Esophagus (tissue), 2 donors: ENCODE data around the gene MAB21L3. TPM values are rescaled to one million over a fixed set of nuclear protein-coding genes. Genes with fewer than 3 reads are reported as not detected.
"Not testable (repeated sequence)": the region's sequence is repeated elsewhere in the genome, so short reads cannot be mapped to it uniquely, and the experiment has no call there.

ENCODE experiments used
- H3K27ac ChIP-seq, 2 donors: one replicate each; pipeline ENCODE4 v1.5.1; 2013; ENCODE audit warnings: low read depth in 2 of 2, mild to moderate bottlenecking in 2 of 2, inconsistent platforms in 1 of 2, low read length in 1 of 2, moderate library complexity in 1 of 2
- H3K27me3 ChIP-seq, 2 donors: one replicate each; pipeline ENCODE4 v1.6.1; 2013; ENCODE audit warnings: low read length in 2 of 2, control low read depth in 1 of 2, mild to moderate bottlenecking in 1 of 2; ENCODE audit not compliant: insufficient read depth in 2 of 2, control insufficient read depth in 1 of 2
- H3K36me3 ChIP-seq, 2 donors: one replicate each; pipeline ENCODE4 v1.6.1; 2013; ENCODE audit warnings: low read length in 1 of 2; ENCODE audit not compliant: control insufficient read depth in 2 of 2, insufficient read depth in 2 of 2
- H3K4me1 ChIP-seq, 2 donors: one replicate each; pipeline ENCODE4 v1.6.1; 2013; ENCODE audit warnings: low read length in 1 of 2; ENCODE audit not compliant: control insufficient read depth in 2 of 2, insufficient read depth in 2 of 2
- H3K4me3 ChIP-seq, 2 donors: one replicate each; pipeline ENCODE4 v1.5.1; 2013; ENCODE audit warnings: low read length in 2 of 2, mild to moderate bottlenecking in 2 of 2, low read depth in 1 of 2, moderate library complexity in 1 of 2
- H3K9me3 ChIP-seq, 2 donors: one replicate each; pipeline ENCODE4 v1.6.1; 2013; ENCODE audit warnings: mild to moderate bottlenecking in 2 of 2, low read depth in 1 of 2, low read length in 1 of 2, moderate library complexity in 1 of 2; ENCODE audit not compliant: control insufficient read depth in 2 of 2, insufficient read depth in 1 of 2
- whole genome bisulfite sequencing, 2 donors: extraction: QIAGEN DNeasy Blood & Tissue Kit; methylation state at CpG; one replicate each; pipeline ENCODE4 v1.1.7; 2013; 5-methylcytosine and 5-hydroxymethylcytosine counted together
- polyA plus RNA-seq, 2 donors: library from polyadenylated mRNA; stranded (reverse); fragments of 200-250 nt; gene quantifications; one replicate each; pipeline ENCODE4 v1.2.3, GENCODE V29; 2013
- donor health status: healthy with polysubstance abuse.
- donor health status: Bipolar disorder and iron deficiency.

MAB21L3 gene
- polyA plus RNA-seq, 2 donors = 2.8 to 7.8 TPM

- WGBS, 2 donors = 79 to 94% methylated on average over 4 of the region's 4 CpGs
- Histone ChIP-seq H3K27ac (no peak overlapping the region), H3K27me3 (no peaks in the 10 kb centered on the region), H3K4me3 (no peak overlapping the region), H3K9me3 (no peaks in the 10 kb centered on the region), H3K4me1 (peaks cover 3 to 10% of the 10 kb centered on the region in 2 donors), H3K36me3 (peaks cover 0 to 12% of the 10 kb centered on the region in 2 donors)
These were observed 20.0 kb downstream of the MAB21L3 start for GRCh38 chr1:116131170-116131569.

DNA sequence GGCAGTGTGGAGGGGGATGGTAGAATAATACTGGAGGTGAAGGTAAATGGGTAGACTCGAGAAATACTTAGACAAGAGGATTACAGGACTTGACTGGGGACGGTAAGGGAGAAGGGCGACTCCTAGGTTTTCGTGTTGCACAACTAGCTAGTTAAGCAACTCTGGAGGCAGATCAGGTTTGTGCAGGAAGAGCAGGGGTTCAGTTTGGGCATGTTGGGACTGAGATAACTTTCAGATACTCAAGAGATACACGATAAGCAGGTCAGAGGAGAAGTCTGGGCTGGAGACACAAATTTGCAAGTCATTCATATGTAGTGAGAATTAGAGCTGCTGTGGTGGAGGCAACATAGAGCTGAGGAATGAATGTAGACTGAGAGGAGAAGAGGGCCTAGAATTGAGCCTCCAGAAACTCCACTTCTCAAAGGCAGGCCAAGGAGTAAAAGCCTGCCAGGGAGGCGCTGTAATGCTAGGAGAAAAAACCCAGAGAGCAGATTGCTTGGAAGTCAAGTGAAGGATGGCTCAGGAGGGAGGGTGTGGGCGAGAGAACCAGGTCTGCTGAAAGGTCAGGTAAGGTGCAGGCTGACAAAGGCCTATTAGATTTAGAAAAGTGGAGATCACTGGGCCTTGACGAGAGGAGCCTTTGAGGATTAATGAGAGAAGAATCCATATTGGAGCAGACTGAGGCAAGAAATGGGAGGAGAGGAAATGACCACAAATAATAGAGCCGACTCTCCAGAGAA is 20.8 kb downstream of the MAB21L3 start:
- H3K9me3 ChIP-seq = no peaks in the 10 kb centered on the region
- H3K36me3 ChIP-seq = peaks cover 0 to 12% of the 10 kb centered on the region in 2 donors
- H3K27ac ChIP-seq = peak overlapping the region; percentile 88 to 90
- H3K4me3 ChIP-seq = no peak overlapping the region
- H3K4me1 ChIP-seq = peaks cover 3 to 10% of the 10 kb centered on the region in 2 donors
- WGBS, 2 donors = 46 to 64% methylated on average over 9 of the region's 9 CpGs
- no peaks in the 10 kb centered on the region for H3K27me3 ChIP-seq

DNA sequence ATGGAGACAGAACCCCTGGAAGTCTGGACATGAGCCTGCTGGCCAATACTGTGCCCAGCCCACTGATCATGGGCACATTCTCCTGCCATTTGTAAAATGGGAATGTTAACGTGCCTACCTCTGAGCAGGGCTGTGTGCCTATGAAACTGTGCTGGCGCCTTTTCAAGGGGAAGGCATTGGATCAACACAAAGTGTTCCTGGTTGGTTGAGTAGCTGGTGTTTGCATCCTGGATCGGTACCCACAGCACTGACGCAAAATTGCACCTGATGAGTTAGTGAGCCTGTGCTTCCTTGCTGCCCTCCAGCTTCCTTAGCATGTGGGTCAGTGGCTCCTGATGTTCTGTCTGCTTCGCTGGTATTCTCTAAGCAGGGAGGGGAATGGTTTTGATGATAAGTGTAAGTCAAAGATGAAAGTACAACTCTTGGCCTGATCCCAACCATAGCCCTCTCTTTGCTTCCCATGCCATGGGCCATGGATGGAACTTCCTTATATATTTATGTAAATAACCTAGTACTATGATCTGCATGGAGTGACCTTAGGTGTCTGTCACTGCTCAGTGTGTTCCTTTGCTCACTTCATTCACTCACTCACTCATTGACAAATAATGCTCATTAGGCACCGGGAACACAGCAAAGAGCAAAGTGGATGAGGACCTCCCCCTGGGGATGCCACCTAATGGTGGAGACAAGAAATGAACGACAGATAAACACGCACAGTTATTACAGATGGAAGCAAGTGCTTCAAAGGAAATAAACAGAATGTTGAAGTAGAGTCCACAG is 22.7 kb downstream of the MAB21L3 start:
- WGBS, 2 donors = 67% methylated on average over 8 of the region's 8 CpGs
- no peak overlapping the region for H3K27ac ChIP-seq
- H3K36me3 ChIP-seq = peaks cover 0 to 11% of the 10 kb centered on the region in 2 donors
- peaks cover 0 to 10% of the 10 kb centered on the region in 2 donors for H3K4me1 ChIP-seq
- no peak overlapping the region for H3K4me3 ChIP-seq
- H3K9me3 ChIP-seq = no peaks in the 10 kb centered on the region
- H3K27me3 ChIP-seq = no peaks in the 10 kb centered on the region

- Histone ChIP-seq H3K27ac (no peak overlapping the region), H3K4me1 (peaks cover 0 to 10% of the 10 kb centered on the region in 2 donors), H3K36me3 (peaks cover 0 to 5% of the 10 kb centered on the region in 2 donors), H3K27me3 (no peaks in the 10 kb centered on the region), H3K4me3 (no peak overlapping the region), H3K9me3 (no peaks in the 10 kb centered on the region)
- WGBS, 2 donors = 35 to 56% methylated on average over 2 of the region's 2 CpGs
These were observed 23.2 kb downstream of the MAB21L3 start for GRCh38 chr1:116134476-116134773.

DNA sequence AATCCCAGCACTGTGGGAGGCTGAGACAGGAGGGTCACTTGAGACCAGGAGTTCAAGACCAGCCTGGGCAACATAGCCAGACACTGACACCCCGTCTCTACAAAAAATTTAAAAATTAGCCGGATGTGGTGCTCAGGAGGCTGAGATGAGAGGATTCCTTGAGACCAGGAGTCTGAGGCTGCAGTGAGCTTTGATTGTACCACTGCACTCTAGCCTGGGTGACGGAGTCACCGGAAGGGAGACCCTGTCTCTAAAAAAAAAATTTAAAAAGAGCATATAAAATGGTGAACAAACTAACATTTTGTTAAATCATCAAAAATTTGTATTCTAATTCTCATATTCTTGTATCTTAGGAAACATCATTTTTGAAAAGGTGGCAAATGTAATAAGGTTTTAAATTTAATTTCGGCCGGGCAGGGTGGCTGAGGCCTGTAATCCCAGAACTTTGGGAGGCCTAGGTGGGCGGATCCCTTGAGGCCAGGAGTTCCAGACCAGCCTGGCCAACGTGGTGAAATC is 27.1 kb downstream of the MAB21L3 start:
- 95 to 96% methylated on average over 8 of the region's 8 CpGs for WGBS, 2 donors
- H3K27ac ChIP-seq = no peak overlapping the region

DNA sequence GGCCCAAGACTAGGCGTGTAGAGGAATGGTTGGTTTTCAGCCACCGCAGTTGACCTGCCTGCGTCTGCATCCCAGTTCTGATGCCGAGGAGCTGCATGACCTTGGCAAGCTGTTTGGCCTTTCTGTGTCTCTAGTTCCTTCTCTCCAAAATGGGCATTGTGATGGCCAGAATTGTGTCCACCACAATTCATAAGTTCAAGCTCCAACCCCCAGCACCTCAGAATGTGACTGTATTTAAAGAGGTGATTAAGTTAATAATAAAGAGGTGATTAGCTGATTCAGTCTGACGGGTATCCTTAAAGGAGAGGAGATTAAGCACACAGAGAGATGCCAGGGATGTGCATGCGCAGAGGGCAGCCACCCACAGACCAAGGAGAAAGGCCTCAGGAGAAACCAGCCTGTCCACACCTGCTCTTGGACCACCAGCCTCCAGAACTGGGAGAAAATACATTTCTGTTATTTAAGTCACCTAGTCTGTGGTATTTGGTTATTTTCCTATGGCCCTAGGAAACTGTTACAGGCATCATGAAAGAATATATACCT is 28.5 kb downstream of the MAB21L3 start:
- 71 to 76% methylated on average over 6 of the region's 6 CpGs for WGBS, 2 donors
- Histone ChIP-seq H3K4me1 (no peaks in the 10 kb centered on the region), H3K27ac (no peak overlapping the region), H3K36me3 (no peaks in the 10 kb centered on the region), H3K4me3 (no peak overlapping the region), H3K27me3 (no peaks in the 10 kb centered on the region), H3K9me3 (no peaks in the 10 kb centered on the region)

More for the DNA sequence above, 27.1 kb downstream of the MAB21L3 start:
- H3K27me3 ChIP-seq = no peaks in the 10 kb centered on the region
- H3K36me3 ChIP-seq = peaks cover 0 to 4% of the 10 kb centered on the region in 2 donors
- no peaks in the 10 kb centered on the region for H3K4me1 ChIP-seq
- no peaks in the 10 kb centered on the region for H3K9me3 ChIP-seq
- H3K4me3 ChIP-seq = no peak overlapping the region

DNA sequence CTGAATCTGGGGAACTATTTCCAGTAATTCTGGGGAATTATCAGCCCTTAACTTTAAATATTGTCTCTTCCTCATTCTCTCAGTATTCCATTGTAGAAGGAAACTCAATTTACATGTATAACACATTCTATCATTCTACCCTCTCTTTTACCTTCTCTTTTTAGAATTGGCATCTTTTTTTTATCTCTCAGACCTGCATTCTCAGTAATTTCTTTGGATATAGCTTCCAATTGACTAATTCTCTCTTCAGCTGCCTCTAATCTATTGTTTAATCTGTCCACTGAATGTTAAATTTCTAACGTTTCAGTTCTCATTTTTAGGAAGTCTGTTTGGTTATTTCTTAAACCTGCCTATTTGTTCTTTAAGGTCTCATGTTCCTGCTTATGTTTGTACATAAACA is 33.0 kb downstream of the MAB21L3 start:
- H3K4me3 ChIP-seq = no peak overlapping the region
- WGBS, 2 donors = 63 to 65% methylated on average over 1 of the region's 1 CpG

DNA sequence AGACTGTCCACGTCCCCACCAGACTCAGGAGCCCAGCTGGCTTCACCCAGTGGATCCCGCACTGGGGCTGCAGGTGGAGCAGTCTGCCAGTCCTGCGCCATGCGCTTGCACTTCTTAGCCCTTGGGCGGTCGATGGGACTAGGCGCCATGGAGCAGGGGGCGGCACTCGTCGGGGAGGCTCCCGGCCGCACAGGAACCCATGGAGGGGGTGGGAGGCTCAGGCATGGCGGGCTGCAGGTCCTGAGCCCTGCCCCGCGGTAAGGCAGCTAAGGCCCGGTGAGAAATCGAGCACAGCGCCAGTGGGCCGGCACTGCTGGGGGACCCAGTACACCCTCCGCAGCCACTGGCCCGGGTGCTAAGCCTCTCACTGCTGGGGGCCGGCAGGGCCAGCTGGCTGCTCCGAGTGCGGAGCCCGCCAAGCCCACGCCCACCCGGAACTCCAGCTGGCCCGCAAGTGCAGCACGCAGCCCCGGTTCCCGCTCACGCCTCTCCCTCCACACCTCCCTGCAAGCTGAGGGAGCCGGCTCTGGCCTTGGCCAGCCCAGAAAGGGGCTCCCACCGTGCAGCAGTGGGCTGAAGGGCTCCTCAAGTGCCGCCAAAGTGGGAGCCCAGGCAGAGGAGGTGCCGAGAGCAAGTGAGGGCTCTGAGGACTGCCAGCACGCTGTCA is 35.4 kb downstream of the MAB21L3 start:
- 96% methylated on average over 36 to 37 of the region's 37 CpGs for WGBS, 2 donors
- not testable (repeated sequence) for H3K27me3 ChIP-seq, H3K9me3 ChIP-seq, H3K36me3 ChIP-seq, H3K27ac ChIP-seq, H3K4me3 ChIP-seq, H3K4me1 ChIP-seq

More for the DNA sequence above, 33.0 kb downstream of the MAB21L3 start:
- Histone ChIP-seq H3K9me3 (no peaks in the 10 kb centered on the region), H3K36me3 (no peaks in the 10 kb centered on the region), H3K4me1 (no peaks in the 10 kb centered on the region), H3K27me3 (no peaks in the 10 kb centered on the region), H3K27ac (no peak overlapping the region)

DNA sequence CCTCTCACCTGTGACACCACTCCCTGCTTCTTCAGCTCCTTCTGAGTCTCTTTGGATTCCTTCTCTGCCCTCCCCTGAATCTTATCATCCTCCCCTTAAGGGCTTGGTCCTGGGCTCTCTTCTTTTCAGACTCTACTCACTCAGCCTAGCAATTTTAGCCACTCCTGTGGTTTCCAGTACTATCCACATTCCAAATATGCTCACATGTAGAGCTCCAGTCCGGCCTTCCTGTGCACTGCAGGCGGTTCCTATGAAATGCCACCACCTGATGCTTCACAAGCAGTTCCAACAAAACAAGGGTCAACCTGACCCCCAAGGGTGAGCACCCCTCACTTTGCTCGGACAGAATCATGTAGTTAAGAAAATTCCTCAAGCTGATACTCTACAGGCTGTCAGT is 35.9 kb downstream of the MAB21L3 start:
- WGBS, 2 donors = 90 to 92% methylated on average over 3 of the region's 3 CpGs
- Histone ChIP-seq H3K36me3 (no peaks in the 10 kb centered on the region), H3K27ac (no peak overlapping the region), H3K9me3 (no peaks in the 10 kb centered on the region), H3K4me1 (peaks cover 0 to 2% of the 10 kb centered on the region in 2 donors), H3K4me3 (no peak overlapping the region), H3K27me3 (no peaks in the 10 kb centered on the region)
